ENCODE results near the gene CHD5.

DNA sequence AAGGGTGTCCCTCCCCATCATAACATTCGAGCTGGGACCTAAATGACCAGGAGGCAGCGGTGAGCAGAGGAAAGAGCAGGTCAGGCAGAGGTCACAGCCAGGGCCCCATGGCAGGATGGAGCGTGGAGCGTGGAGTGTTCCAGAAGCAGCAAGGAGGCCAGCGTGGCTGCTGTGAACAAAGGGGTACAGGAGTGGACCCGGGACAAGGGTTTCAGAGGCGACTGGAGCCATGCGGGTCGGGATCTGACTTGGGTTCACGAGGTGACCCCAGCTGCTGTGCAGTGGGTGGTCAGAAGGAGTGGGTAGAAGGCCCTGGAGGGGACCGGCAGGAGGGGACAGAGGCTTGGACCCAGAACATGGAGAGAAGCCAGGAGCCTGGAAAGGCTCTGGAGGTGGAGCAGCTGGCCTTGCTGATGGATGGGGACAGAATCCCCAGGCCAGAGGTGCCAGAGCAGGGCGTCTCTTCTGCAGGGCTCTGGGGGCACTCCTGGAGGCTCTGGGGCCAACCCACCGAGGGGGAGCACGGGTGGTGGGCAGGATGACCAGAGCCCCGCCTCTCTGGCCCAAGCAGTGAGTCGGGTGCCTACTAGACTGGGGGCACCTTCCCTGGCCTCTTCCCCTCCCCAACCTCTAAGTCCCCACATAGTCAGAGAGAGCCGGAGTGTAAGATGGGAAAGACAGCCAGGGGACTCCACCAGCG lies 2.3 kb downstream of the CHD5 start:
- TF ChIP-seq, protein P1, sequence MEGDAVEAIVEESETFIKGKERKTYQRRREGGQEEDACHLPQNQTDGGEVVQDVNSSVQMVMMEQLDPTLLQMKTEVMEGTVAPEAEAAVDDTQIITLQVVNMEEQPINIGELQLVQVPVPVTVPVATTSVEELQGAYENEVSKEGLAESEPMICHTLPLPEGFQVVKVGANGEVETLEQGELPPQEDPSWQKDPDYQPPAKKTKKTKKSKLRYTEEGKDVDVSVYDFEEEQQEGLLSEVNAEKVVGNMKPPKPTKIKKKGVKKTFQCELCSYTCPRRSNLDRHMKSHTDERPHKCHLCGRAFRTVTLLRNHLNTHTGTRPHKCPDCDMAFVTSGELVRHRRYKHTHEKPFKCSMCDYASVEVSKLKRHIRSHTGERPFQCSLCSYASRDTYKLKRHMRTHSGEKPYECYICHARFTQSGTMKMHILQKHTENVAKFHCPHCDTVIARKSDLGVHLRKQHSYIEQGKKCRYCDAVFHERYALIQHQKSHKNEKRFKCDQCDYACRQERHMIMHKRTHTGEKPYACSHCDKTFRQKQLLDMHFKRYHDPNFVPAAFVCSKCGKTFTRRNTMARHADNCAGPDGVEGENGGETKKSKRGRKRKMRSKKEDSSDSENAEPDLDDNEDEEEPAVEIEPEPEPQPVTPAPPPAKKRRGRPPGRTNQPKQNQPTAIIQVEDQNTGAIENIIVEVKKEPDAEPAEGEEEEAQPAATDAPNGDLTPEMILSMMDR (IDR thresholded peaks at IDR 0.05; ENCODE audit: low read length): no peak
- TF ChIP-seq EZH2 (optimal IDR thresholded peaks at IDR 0.05; ENCODE audit: low read depth, low read length): no peak

Measured in MM.1S (cell line).